H1 (cell line): ENCODE results near the gene KPNA6. TPM values are rescaled to one million over a fixed set of nuclear protein-coding genes. Genes with fewer than 3 reads are reported as not detected.

Source experiments
- CTCF ChIA-PET: fragments of 300-600 bp; sonication (Branson Sonifier 250); formaldehyde crosslinking; loops from one replicate; lab custom pipeline; 2021; ENCODE audit not compliant: partially characterized antibody; lab: Charles Lee
- POLR2A ChIA-PET: fragments of 300-600 bp; sonication (Branson Sonifier 250); formaldehyde crosslinking; loops from one replicate; lab custom pipeline; 2021; ENCODE audit warnings: inconsistent platforms; ENCODE audit not compliant: partially characterized antibody; lab: Charles Lee
- DNase-seq, 2 experiments: peaks; one replicate each; pipeline versions ENCODE4 v3.0.0 to v3.0.0-alpha.2; 2010 to 2022; ENCODE audit warnings: low spot score in 2 of 2, low read depth in 1 of 2, mixed read lengths in 1 of 2
- FAIRE-seq: peaks from 2 replicates; lab custom pipeline; 2011; peaks lifted over from hg19 to GRCh38; lab: Jason Lieb, UNC
- H2AFZ ChIP-seq: 2 replicates; pipeline ENCODE4 v1.8.1; 2012; ENCODE audit warnings: low read length, inconsistent platforms
- H2AK5ac ChIP-seq: 2 replicates; pipeline ENCODE4 v1.6.1; 2013; ENCODE audit warnings: low read depth, low read length
- H2BK120ac ChIP-seq: replicated peaks from 2 replicates; pipeline ENCODE3; 2013; ENCODE audit warnings: low read depth, low read length, inconsistent platforms
- H2BK12ac ChIP-seq: 2 replicates; pipeline ENCODE4 v1.6.1; 2013; ENCODE audit warnings: low read depth, low read length
- H2BK15ac ChIP-seq: 2 replicates; pipeline ENCODE4 v1.6.1; 2013; ENCODE audit warnings: low read length
- H2BK20ac ChIP-seq: 2 replicates; pipeline ENCODE4 v1.6.1; 2013; ENCODE audit warnings: low read length
- H2BK5ac ChIP-seq: 2 replicates; pipeline ENCODE4 v1.6.1; 2013; ENCODE audit warnings: low read depth, low read length
- H3K14ac ChIP-seq: 2 replicates; pipeline ENCODE4 v1.6.1; 2013; ENCODE audit warnings: inconsistent platforms; ENCODE audit not compliant: insufficient read length
- H3K18ac ChIP-seq: 2 replicates; pipeline ENCODE4 v1.6.1; 2013; ENCODE audit warnings: low read length; ENCODE audit errors: extremely low read depth
- H3K23ac ChIP-seq: 2 replicates; pipeline ENCODE4 v1.6.1; 2013; ENCODE audit warnings: inconsistent platforms; ENCODE audit not compliant: insufficient read length
- H3K23me2 ChIP-seq: 2 replicates; pipeline ENCODE4 v1.6.1; 2013; ENCODE audit warnings: low read depth, low read length
- H3K27ac ChIP-seq: 2 replicates; pipeline ENCODE4 v1.6.1; 2011; ENCODE audit warnings: low read depth, low read length, inconsistent platforms
- H3K27me3 ChIP-seq, 4 experiments: replicated peaks in 1 of 4; 1 replicate in 1 of 4; 2 replicates in 3 of 4; pipeline versions ENCODE4 v1.6.1 to v1.8.1; 2011 to 2013; ENCODE audit warnings: low read length in 3 of 4, mild to moderate bottlenecking in 3 of 4, inconsistent platforms in 2 of 4, mixed read lengths in 2 of 4, moderate library complexity in 1 of 4; ENCODE audit not compliant: control insufficient read depth in 3 of 4, insufficient read depth in 3 of 4; ENCODE audit errors: extremely low read depth in 1 of 4
- H3K36me3 ChIP-seq, 4 experiments: 2 replicates each; pipeline versions ENCODE4 v1.6.1 to v1.8.1; 2011 to 2013; ENCODE audit warnings: mild to moderate bottlenecking in 4 of 4, low read length in 3 of 4, moderate library complexity in 2 of 4, control low read depth in 1 of 4, inconsistent platforms in 1 of 4; ENCODE audit not compliant: insufficient read depth in 4 of 4, control insufficient read depth in 2 of 4
- H3K4ac ChIP-seq: replicated peaks from 2 replicates; pipeline ENCODE3; 2013; ENCODE audit warnings: low read length, low read depth, mixed read lengths, inconsistent platforms; ENCODE audit not compliant: insufficient read length
- H3K4me1 ChIP-seq, 4 experiments: replicated peaks in 1 of 4; 1 replicate in 1 of 4; 2 replicates in 3 of 4; pipeline versions ENCODE4 v1.6.1 to v1.8.1; 2011 to 2013; ENCODE audit warnings: low read length in 3 of 4, inconsistent platforms in 2 of 4, mixed read lengths in 1 of 4; ENCODE audit not compliant: insufficient read depth in 4 of 4, control insufficient read depth in 3 of 4
- H3K4me2 ChIP-seq, 2 experiments: 2 replicates each; pipeline versions ENCODE4 v1.6.1 to v1.8.1; 2011 to 2013; ENCODE audit warnings: low read depth in 2 of 2, low read length in 2 of 2, control low read depth in 1 of 2, inconsistent platforms in 1 of 2, mild to moderate bottlenecking in 1 of 2; ENCODE audit not compliant: insufficient read depth in 1 of 2
- H3K4me3 ChIP-seq, 4 experiments: fragments of 200-600, 300-600 bp in 1 of 4; sonication (generic), shearing (Covaris generic), sonication (Bioruptor Twin) in 1 of 4; 2 replicates each; pipeline versions ENCODE4 v1.5.1 to v1.8.1; 2011 to 2016; ENCODE audit warnings: low read length in 4 of 4, low read depth in 3 of 4, control low read depth in 2 of 4, inconsistent platforms in 2 of 4, mild to moderate bottlenecking in 2 of 4, mixed read lengths in 1 of 4, moderate library complexity in 1 of 4; ENCODE audit not compliant: insufficient read depth in 2 of 4; ENCODE audit errors: extremely low read depth in 1 of 4
- H3K56ac ChIP-seq: replicated peaks from 2 replicates; pipeline ENCODE3; 2013; ENCODE audit warnings: low read depth, mild to moderate bottlenecking, mixed read lengths, low read length, inconsistent platforms; ENCODE audit not compliant: insufficient read length
- H3K79me1 ChIP-seq: 2 replicates; pipeline ENCODE4 v1.6.1; 2013; ENCODE audit warnings: low read depth, low read length, control low read depth
- H3K79me2 ChIP-seq, 2 experiments: 2 replicates each; pipeline versions ENCODE4 v1.6.1 to v1.8.1; 2012 to 2013; ENCODE audit warnings: low read length in 2 of 2, mild to moderate bottlenecking in 2 of 2, inconsistent platforms in 1 of 2; ENCODE audit not compliant: insufficient read depth in 2 of 2, control insufficient read depth in 1 of 2
- H3K9ac ChIP-seq, 4 experiments: replicated peaks in 1 of 4; 1 replicate in 1 of 4; 2 replicates in 3 of 4; pipeline versions ENCODE4 v1.6.1 to v1.8.1; 2011 to 2013; ENCODE audit warnings: low read depth in 3 of 4, low read length in 3 of 4, control low read depth in 2 of 4, mild to moderate bottlenecking in 2 of 4, moderate library complexity in 2 of 4, inconsistent platforms in 1 of 4; ENCODE audit errors: extremely low read depth in 1 of 4
- H3K9me3 ChIP-seq, 2 experiments: 2 replicates each; pipeline versions ENCODE4 v1.6.1 to v1.8.1; 2012 to 2013; ENCODE audit warnings: mild to moderate bottlenecking in 2 of 2, moderate library complexity in 2 of 2, control low read depth in 1 of 2, inconsistent platforms in 1 of 2, low read depth in 1 of 2, low read length in 1 of 2, mixed read lengths in 1 of 2; ENCODE audit not compliant: insufficient read depth in 2 of 2
- H4K20me1 ChIP-seq, 2 experiments: replicated peaks in 1 of 2; 2 replicates each; pipeline versions ENCODE3 to v1.8.1; 2011 to 2013; ENCODE audit warnings: inconsistent platforms in 2 of 2, low read length in 2 of 2, mild to moderate bottlenecking in 1 of 2; ENCODE audit not compliant: insufficient read depth in 2 of 2, control insufficient read depth in 1 of 2
- H4K5ac ChIP-seq: 2 replicates; pipeline ENCODE4 v1.6.1; 2013; ENCODE audit warnings: low read length, low read depth, mixed read lengths, inconsistent platforms; ENCODE audit not compliant: insufficient read length
- H4K8ac ChIP-seq: 2 replicates; pipeline ENCODE4 v1.8.0; 2013; ENCODE audit warnings: mild to moderate bottlenecking, moderate library complexity, low read length, inconsistent platforms; ENCODE audit not compliant: insufficient read depth; ENCODE audit errors: extremely low read depth
- H4K91ac ChIP-seq: replicated peaks from 2 replicates; pipeline ENCODE3; 2013; ENCODE audit warnings: low read length, mixed read lengths, inconsistent platforms; ENCODE audit not compliant: insufficient read length
- ATF2 ChIP-seq: IDR thresholded peaks from 2 replicates; pipeline ENCODE4 v1.6.1; 2012; ENCODE audit warnings: low read length, inconsistent platforms
- CBX8 ChIP-seq: fragments of 300-800, 300-1000 bp; sonication (generic); IDR thresholded peaks from 2 replicates; pipeline ENCODE4 v1.7.1; 2016; ENCODE audit warnings: low read depth, low read length, borderline replicate concordance
- CHD2 ChIP-seq: IDR thresholded peaks from 2 replicates; pipeline ENCODE4 v1.6.1; 2012; ENCODE audit warnings: low read length, improper control_type of control experiment
- FOSL1 ChIP-seq: IDR thresholded peaks from 2 replicates; pipeline ENCODE4 v1.6.1; 2011; ENCODE audit warnings: mild to moderate bottlenecking, low read depth, low read length, moderate library complexity; ENCODE audit not compliant: insufficient read depth
- HDAC6 ChIP-seq: IDR thresholded peaks from one replicate; pipeline ENCODE4 v1.7.1; 2012; ENCODE audit warnings: low read depth, mild to moderate bottlenecking, inconsistent platforms, low read length, moderate library complexity
- MAX ChIP-seq: IDR thresholded peaks from 2 replicates; pipeline ENCODE4 v1.6.1; 2012; ENCODE audit warnings: inconsistent platforms
- RXRA ChIP-seq: IDR thresholded peaks from 2 replicates; pipeline ENCODE4 v1.6.1; 2011; ENCODE audit warnings: low read depth, mild to moderate bottlenecking, low read length, moderate library complexity; ENCODE audit not compliant: insufficient read depth
- SIX5 ChIP-seq: IDR thresholded peaks from 2 replicates; pipeline ENCODE4 v1.6.1; 2011; ENCODE audit warnings: mild to moderate bottlenecking, low read depth, low read length
- SRF ChIP-seq: IDR thresholded peaks from 2 replicates; pipeline ENCODE4 v1.6.1; 2011; ENCODE audit warnings: mild to moderate bottlenecking, low read depth, low read length, moderate library complexity
- USF2 ChIP-seq: IDR thresholded peaks from 2 replicates; pipeline ENCODE4 v1.6.1; 2011; ENCODE audit warnings: low read length, improper control_type of control experiment
- ZNF274 ChIP-seq: IDR thresholded peaks from 2 replicates; pipeline ENCODE4 v1.7.0; 2012; ENCODE audit warnings: low read length, borderline replicate concordance; ENCODE audit errors: extremely low read depth
- WGBS, 2 experiments: shearing (Covaris generic) in 1 of 2; methylation state at CpG; one replicate each; pipeline versions ENCODE4 v1.1.6 to v1.1.7; 2013 to 2015; ENCODE audit warnings: low lambda C conversion rate in 2 of 2, mixed read lengths in 2 of 2, inconsistent platforms in 1 of 2, low coverage in 1 of 2, missing lambda C conversion rate in 1 of 2; ENCODE audit not compliant: insufficient replicate concordance in 2 of 2, insufficient coverage in 1 of 2, insufficient read length in 1 of 2; ENCODE audit errors: extremely low coverage in 1 of 2, missing lambda C conversion rate in 1 of 2; 5-methylcytosine and 5-hydroxymethylcytosine counted together
- polyA plus RNA-seq, 7 experiments: library from polyadenylated mRNA; depleted of rRNA in 3 of 7; stranded (reverse) in 5 of 7; unstranded in 2 of 7; fragments of >200 nt in 5 of 7; fragments of 200-250 nt in 2 of 7; gene quantifications; 1 replicate in 5 of 7; 2 replicates in 1 of 7; 4 replicates in 1 of 7; pipeline versions ENCODE4 v1.2.1 to v1.2.3, GENCODE V29; 2011 to 2013; ENCODE audit warnings: missing spikeins in 2 of 7, mixed read lengths in 2 of 7
- total RNA-seq: library from RNA; stranded (reverse); fragmentation: NEBNext Ultra II Directional; extraction: Animal tissue kit (Norgen Biotek cat#: 25700); gene quantifications from 2 replicates; pipeline ENCODE4 v1.2.1, GENCODE V29; 2021

The KPNA6 gene
- total and polyA plus RNA-seq, 2 of the 8 experiments (the other 6 are each of a cell fraction or from before 2014, with no cell fraction given): 24.2 to 120 TPM

GRCh38 chr1:32077451-32077850, 30.4 kb upstream of the KPNA6 start:
- H3K14ac ChIP-seq: no peak overlapping the region
- H2BK20ac ChIP-seq: no peak overlapping the region
- peaks cover 4 to 7% of the 10 kb centered on the region in 2 experiments for H4K20me1 ChIP-seq
- H3K36me3 ChIP-seq: peaks cover 8 to 34% (median 20%) of the 10 kb centered on the region in 4 experiments; a peak in 7 of 8 replicates
- DNase-seq: no peak
- no peak overlapping the region for H2AFZ ChIP-seq
- peaks cover 4% of the 10 kb centered on the region; the same call in 1 of the 2 replicates for H3K23me2 ChIP-seq
- ChIA-PET CTCF (no interaction called here), POLR2A (interaction anchor here (1.0 kb wide), 1 partner anchor 16 kb away, joined by 3 read pairs; no protein-coding TSS in a partner anchor)
- no peak overlapping the region for H2BK15ac ChIP-seq
- H3K27ac ChIP-seq: no peak overlapping the region
- no peaks in the 10 kb centered on the region for H3K9me3 ChIP-seq
- no peak overlapping the region for H3K9ac ChIP-seq
- H3K79me2 ChIP-seq: peaks cover 7 to 13% of the 10 kb centered on the region in 2 experiments
- no peak overlapping the region for H3K4me3 ChIP-seq
- no peak overlapping the region for H3K4me2 ChIP-seq
- no peak overlapping the region for H4K91ac ChIP-seq
- no peak overlapping the region for H3K4ac ChIP-seq
- H3K79me1 ChIP-seq: peaks cover 4% of the 10 kb centered on the region; the same call in 1 of the 2 replicates
- H2BK5ac ChIP-seq: no peak overlapping the region; the same call in 1 of the 2 replicates
- H4K5ac ChIP-seq: no peak overlapping the region
- 90% methylated on average over 3 of the region's 3 CpGs; no CpG with 5 or more reads in 1 of the 2 experiments for WGBS, 2 experiments
- H2AK5ac ChIP-seq: no peak overlapping the region
- H3K18ac ChIP-seq: no peak overlapping the region
- no peak overlapping the region for H2BK12ac ChIP-seq
- H2BK120ac ChIP-seq: no peak overlapping the region
- FAIRE-seq: no peak
- no peak overlapping the region for H3K56ac ChIP-seq
- H4K8ac ChIP-seq: no peak overlapping the region
- no peak overlapping the region for H3K23ac ChIP-seq
- no peaks in the 10 kb centered on the region; a peak in 1 of 7 replicates for H3K27me3 ChIP-seq
- peaks cover 0 to 3% (median under 1%) of the 10 kb centered on the region in 4 experiments; a peak in 3 of 7 replicates for H3K4me1 ChIP-seq
- no peak for TF ChIP-seq RXRA
- no peak for TF ChIP-seq ZNF274
- no peak for TF ChIP-seq SRF
- no peak for TF ChIP-seq ATF2
- no peak for TF ChIP-seq CHD2
- TF ChIP-seq CBX8: no peak
- no peak for TF ChIP-seq MAX
- no peak for TF ChIP-seq USF2
- TF ChIP-seq SIX5: no peak
- TF ChIP-seq HDAC6: no peak
- no peak for TF ChIP-seq FOSL1
